ENCODE data around the gene REEP3. TPM values are rescaled to one million over a fixed set of nuclear protein-coding genes. Genes with fewer than 3 reads are reported as not detected.
"Not testable (repeated sequence)": the region's sequence is repeated elsewhere in the genome, so short reads cannot be mapped to it uniquely, and the experiment has no call there.

The REEP3 gene
- total and polyA plus RNA-seq, 8 donors: 7.3 to 90.4 (median 30.3) TPM

DNA sequence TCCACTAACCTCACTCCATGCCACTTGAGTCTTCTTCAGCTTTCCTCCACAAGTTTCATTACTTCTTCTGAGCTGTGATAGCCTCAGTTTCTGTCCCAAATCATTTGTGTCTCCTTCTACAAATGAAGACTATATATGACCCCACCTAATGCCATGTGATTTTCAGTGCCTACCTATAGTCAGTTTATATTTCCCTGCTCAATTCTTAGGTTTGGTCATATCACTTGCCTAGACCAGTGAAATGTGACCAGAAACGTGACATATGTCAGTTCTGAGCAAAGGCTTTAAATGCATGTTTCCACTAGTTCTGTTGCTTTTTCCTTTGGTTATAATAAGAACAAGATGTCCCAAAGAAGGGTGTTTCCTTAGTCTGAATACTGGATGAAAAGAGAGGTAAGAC is 24.6 kb upstream of the REEP3 start:
- Histone ChIP-seq H3K27me3 (no peaks in the 10 kb centered on the region), H3K9me3 (no peaks in the 10 kb centered on the region), H3K4me1 (peaks cover 0 to 23% (median 6%) of the 10 kb centered on the region in 4 donors), H3K36me3 (peaks cover 0 to 5% (median 0%) of the 10 kb centered on the region in 4 donors), H3K4me3 (no peak overlapping the region), H3K27ac (no peak overlapping the region)
- TF ChIP-seq POLR2AphosphoS5 (IDR thresholded peaks at IDR 0.05) (no peak), POLR2A (IDR thresholded peaks at IDR 0.05) (no peak), EP300 (IDR thresholded peaks at IDR 0.05) (no peak)
- TF ChIP-seq, protein P1, sequence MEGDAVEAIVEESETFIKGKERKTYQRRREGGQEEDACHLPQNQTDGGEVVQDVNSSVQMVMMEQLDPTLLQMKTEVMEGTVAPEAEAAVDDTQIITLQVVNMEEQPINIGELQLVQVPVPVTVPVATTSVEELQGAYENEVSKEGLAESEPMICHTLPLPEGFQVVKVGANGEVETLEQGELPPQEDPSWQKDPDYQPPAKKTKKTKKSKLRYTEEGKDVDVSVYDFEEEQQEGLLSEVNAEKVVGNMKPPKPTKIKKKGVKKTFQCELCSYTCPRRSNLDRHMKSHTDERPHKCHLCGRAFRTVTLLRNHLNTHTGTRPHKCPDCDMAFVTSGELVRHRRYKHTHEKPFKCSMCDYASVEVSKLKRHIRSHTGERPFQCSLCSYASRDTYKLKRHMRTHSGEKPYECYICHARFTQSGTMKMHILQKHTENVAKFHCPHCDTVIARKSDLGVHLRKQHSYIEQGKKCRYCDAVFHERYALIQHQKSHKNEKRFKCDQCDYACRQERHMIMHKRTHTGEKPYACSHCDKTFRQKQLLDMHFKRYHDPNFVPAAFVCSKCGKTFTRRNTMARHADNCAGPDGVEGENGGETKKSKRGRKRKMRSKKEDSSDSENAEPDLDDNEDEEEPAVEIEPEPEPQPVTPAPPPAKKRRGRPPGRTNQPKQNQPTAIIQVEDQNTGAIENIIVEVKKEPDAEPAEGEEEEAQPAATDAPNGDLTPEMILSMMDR (IDR thresholded peaks at IDR 0.05): no peak
- DNase-seq: no peak
- WGBS, 5 donors: 81 to 93% (median 91%) methylated on average over 1 of the region's 1 CpG
- intact Hi-C loops (cut with DNase I; ENCODE audit: low total_unique reads): no loop called here

DNA sequence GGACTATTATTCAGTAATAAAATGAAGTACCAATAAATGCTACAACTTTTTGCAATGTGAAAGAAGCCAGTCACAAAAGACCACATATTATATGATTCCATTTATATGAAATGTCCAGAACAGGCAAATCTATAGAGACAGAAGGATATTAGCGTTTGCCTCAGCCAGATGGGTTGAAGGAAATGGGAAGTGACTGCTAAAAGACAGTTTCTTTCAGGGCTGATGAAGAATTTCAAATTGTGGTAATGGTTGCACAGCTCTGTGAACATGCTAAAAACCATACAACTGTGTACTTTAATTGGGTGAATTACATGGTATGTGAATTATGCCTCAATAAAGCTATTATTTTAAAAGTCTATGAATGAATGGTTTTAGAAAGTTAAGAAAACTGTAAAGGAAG is 23.9 kb upstream of the REEP3 start:
- no peak for DNase-seq
- Histone ChIP-seq H3K27ac (no peak overlapping the region), H3K36me3 (peaks cover 0 to 5% (median 0%) of the 10 kb centered on the region in 4 donors), H3K9me3 (no peaks in the 10 kb centered on the region), H3K27me3 (no peaks in the 10 kb centered on the region), H3K4me3 (no peak overlapping the region), H3K4me1 (peaks cover 0 to 18% (median 2%) of the 10 kb centered on the region in 4 donors)
- TF ChIP-seq POLR2A (IDR thresholded peaks at IDR 0.05) (no peak), EP300 (IDR thresholded peaks at IDR 0.05) (no peak), POLR2AphosphoS5 (IDR thresholded peaks at IDR 0.05) (no peak)
- TF ChIP-seq, protein P1 (IDR thresholded peaks at IDR 0.05): no peak
- WGBS, 5 donors: 56 to 93% (median 81%) methylated on average over 1 of the region's 1 CpG
- intact Hi-C loops (cut with DNase I; ENCODE audit: low total_unique reads): no loop called here

DNA sequence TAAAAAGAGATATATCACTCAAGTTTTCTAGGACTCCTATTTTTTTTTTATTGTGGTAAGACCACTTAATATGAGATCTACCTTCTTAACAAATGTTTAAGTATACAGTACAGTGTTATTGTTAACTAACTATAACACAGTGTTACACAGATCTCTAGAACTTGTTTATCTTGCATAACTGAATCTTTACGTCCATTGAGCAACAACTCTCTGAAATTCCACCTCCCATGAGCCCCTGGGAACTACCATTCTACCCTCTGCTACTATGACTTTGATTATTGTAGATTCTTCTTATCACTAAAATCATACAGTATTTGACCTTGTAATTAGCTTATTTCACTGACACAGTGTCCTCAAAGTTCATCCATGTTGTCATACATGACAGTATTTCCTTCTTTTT is 22.5 kb upstream of the REEP3 start:
- Histone ChIP-seq H3K9me3 (no peaks in the 10 kb centered on the region), H3K4me1 (peaks cover 0 to 17% (median 3%) of the 10 kb centered on the region in 4 donors), H3K27ac (no peak overlapping the region), H3K27me3 (no peaks in the 10 kb centered on the region), H3K36me3 (peaks cover 0 to 5% (median 0%) of the 10 kb centered on the region in 4 donors), H3K4me3 (no peak overlapping the region)
- DNase-seq: no peak
- intact Hi-C loops (cut with DNase I; ENCODE audit: low total_unique reads): no loop called here
- TF ChIP-seq, protein P1 (IDR thresholded peaks at IDR 0.05): no peak
- no peak for TF ChIP-seq POLR2AphosphoS5 (IDR thresholded peaks at IDR 0.05)
- TF ChIP-seq EP300 (IDR thresholded peaks at IDR 0.05): no peak
- TF ChIP-seq POLR2A (IDR thresholded peaks at IDR 0.05): no peak
- 65 to 71% (median 69%) methylated on average over 1 of the region's 1 CpG for WGBS, 5 donors

DNA sequence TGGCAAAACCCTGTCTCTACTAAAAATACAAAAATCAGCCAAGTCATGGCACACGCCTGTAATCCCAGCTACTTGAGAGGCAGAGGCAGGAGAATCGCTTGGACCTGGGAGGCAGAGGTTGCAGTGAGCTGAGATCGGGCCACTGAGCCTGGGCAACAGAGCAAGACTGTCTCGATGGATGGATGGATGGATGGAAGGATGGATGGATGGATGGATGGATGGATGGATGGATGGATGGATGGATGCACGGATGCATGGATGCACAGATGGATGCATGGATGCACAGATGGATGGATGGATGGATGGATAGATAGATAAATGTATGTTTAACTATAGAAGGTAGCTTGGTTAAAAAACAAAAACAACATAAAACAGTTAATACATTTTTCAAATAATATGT is 20.6 kb upstream of the REEP3 start:
- H3K4me3 ChIP-seq; H3K9me3 ChIP-seq; H3K36me3 ChIP-seq; intact Hi-C loops (cut with DNase I; ENCODE audit: low total_unique reads); H3K27me3 ChIP-seq; DNase-seq; H3K27ac ChIP-seq: not testable (repeated sequence)
- peaks cover 0 to 32% (median 11%) of the 10 kb centered on the region in 4 donors for H3K4me1 ChIP-seq
- 90 to 97% (median 94%) methylated on average over 5 of the region's 5 CpGs for WGBS, 5 donors

DNA sequence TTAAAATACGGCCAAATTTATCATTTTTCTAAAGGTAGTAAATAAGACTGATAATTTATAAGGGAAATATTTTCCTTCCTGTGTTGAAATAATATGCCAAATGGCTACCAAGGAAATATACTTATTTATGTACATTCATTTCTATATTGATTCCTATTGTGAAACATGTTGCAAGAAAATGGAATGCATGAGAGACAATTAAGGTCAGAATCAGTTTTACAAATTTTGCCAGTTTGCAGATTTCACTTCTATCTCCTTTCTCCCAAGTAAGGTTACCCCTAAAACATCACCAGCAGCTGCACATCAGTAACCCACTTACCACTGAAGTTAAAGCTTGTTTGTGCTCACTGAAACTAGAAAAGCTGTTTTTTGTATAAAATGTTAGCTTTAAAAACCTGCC is 19.2 kb upstream of the REEP3 start:
- peaks cover 5 to 46% (median 19%) of the 10 kb centered on the region in 4 donors for H3K4me1 ChIP-seq
- WGBS, 5 donors: 88 to 97% (median 93%) methylated on average over 1 of the region's 1 CpG
- DNase-seq: no peak
- H3K27ac ChIP-seq: no peak overlapping the region
- no peaks in the 10 kb centered on the region for H3K27me3 ChIP-seq
- no peak overlapping the region for H3K4me3 ChIP-seq
- no peaks in the 10 kb centered on the region for H3K36me3 ChIP-seq
- H3K9me3 ChIP-seq: no peaks in the 10 kb centered on the region
- intact Hi-C loops (cut with DNase I; ENCODE audit: low total_unique reads): no loop called here
- no peak for TF ChIP-seq EP300 (IDR thresholded peaks at IDR 0.05)
